ENCODE measurements around the gene KRTAP10-9.
"Not testable (repeated sequence)": the region's sequence is repeated elsewhere in the genome, so short reads cannot be mapped to it uniquely, and the experiment has no call there.

The KRTAP10-9 gene

GRCh38 chr21:44580231-44580821 is 46.6 kb upstream of the KRTAP10-9 start, which contains the start of gene KRTAP10-5:
TSS of gene KRTAP10-5 (minus strand) at chr21:44580604. CDS start at chr21:44580578, 26 bp downstream.
- POLR2A ChIA-PET; H3K9me3 ChIP-seq (ENCODE audit: control insufficient read depth, insufficient read depth, low read depth, low read length); H3K27ac ChIP-seq (ENCODE audit: extremely low read depth, low read depth, low read length); H3K36me3 ChIP-seq (ENCODE audit: control insufficient read depth in 2 of 2, insufficient read depth in 1 of 2, low read length in 2 of 2); H3K4me3 ChIP-seq (ENCODE audit: low read depth, low read length); H3K4me1 ChIP-seq (ENCODE audit: control insufficient read depth, insufficient read depth, low read length): not testable (repeated sequence)
- peak; percentile 76 for TF ChIP-seq ZIC2 (tag by site-specific recombination; IDR thresholded peaks at IDR 0.05)
- CTCF ChIA-PET = interaction anchor here (0.6 to 1.1 kb wide), 2 partner anchors 213 to 549 kb away, joined by 4 to 5 read pairs; no protein-coding TSS in a partner anchor

GRCh38 chr21:44581158-44581557 is 45.7 kb upstream of the KRTAP10-9 start:
- POLR2A ChIA-PET = interaction anchor here (0.5 kb wide), 1 partner anchor 8 kb away, joined by 3 read pairs; no protein-coding TSS in a partner anchor
- CTCF ChIA-PET = interaction anchor here (1.1 kb wide), 1 partner anchor 212 kb away, joined by 4 read pairs; no protein-coding TSS in a partner anchor
- Histone ChIP-seq H3K4me1 (ENCODE audit: control insufficient read depth, insufficient read depth, low read length) (no peaks in the 10 kb centered on the region), H3K27ac (ENCODE audit: extremely low read depth, low read depth, low read length) (no peak overlapping the region), H3K9me3 (ENCODE audit: control insufficient read depth, insufficient read depth, low read depth, low read length) (peaks cover 2% of the 10 kb centered on the region; the same call in 1 of the 2 replicates), H3K36me3 (ENCODE audit: control insufficient read depth in 2 of 2, insufficient read depth in 1 of 2, low read length in 2 of 2) (no peaks in the 10 kb centered on the region), H3K4me3 (ENCODE audit: low read depth, low read length) (no peak overlapping the region)
- TF ChIP-seq SETDB1 (IDR thresholded peaks at IDR 0.05; ENCODE audit: insufficient read length, low read length) = peak; percentile 46
- no peak for TF ChIP-seq ZNF2 (tag by site-specific recombination; IDR thresholded peaks at IDR 0.05)
- no peak for TF ChIP-seq MEIS1 (CRISPR knock-in tag; IDR thresholded peaks at IDR 0.05; ENCODE audit: borderline replicate concordance)
- TF ChIP-seq ZNF510 (tag by site-specific recombination; IDR thresholded peaks at IDR 0.05; ENCODE audit: insufficient replicate concordance) = peak; percentile 15
- TF ChIP-seq ZNF639 (tag by site-specific recombination; IDR thresholded peaks at IDR 0.05) = no peak

- H3K36me3 ChIP-seq (ENCODE audit: control insufficient read depth in 2 of 2, insufficient read depth in 1 of 2, low read length in 2 of 2) = no peaks in the 10 kb centered on the region
- peaks cover 2% of the 10 kb centered on the region; the same call in 1 of the 2 replicates for H3K9me3 ChIP-seq (ENCODE audit: control insufficient read depth, insufficient read depth, low read depth, low read length)
- no peaks in the 10 kb centered on the region for H3K4me1 ChIP-seq (ENCODE audit: control insufficient read depth, insufficient read depth, low read length)
- CTCF ChIA-PET = no interaction called here
- TF ChIP-seq ATF2 (tag by site-specific recombination; IDR thresholded peaks at IDR 0.05; ENCODE audit: low read depth) (0 out of 2 replicates have a peak, but pooled peaks have one; percentile 16), ZNF629 (tag by site-specific recombination; IDR thresholded peaks at IDR 0.05) (no peak)
- H3K27ac ChIP-seq (ENCODE audit: extremely low read depth, low read depth, low read length) = no peak overlapping the region
- no peak overlapping the region for H3K4me3 ChIP-seq (ENCODE audit: low read depth, low read length)
- POLR2A ChIA-PET = no interaction called here
Measured at GRCh38 chr21:44582055-44582454, 44.8 kb upstream of the KRTAP10-9 start.

GRCh38 chr21:44583089-44583799 is 43.6 kb upstream of the KRTAP10-9 start:
- Histone ChIP-seq H3K27ac (ENCODE audit: extremely low read depth, low read depth, low read length) (no peak overlapping the region), H3K4me3 (ENCODE audit: low read depth, low read length) (no peak overlapping the region), H3K4me1 (ENCODE audit: control insufficient read depth, insufficient read depth, low read length) (no peaks in the 10 kb centered on the region), H3K36me3 (ENCODE audit: control insufficient read depth in 2 of 2, insufficient read depth in 1 of 2, low read length in 2 of 2) (no peaks in the 10 kb centered on the region), H3K9me3 (ENCODE audit: control insufficient read depth, insufficient read depth, low read depth, low read length) (peaks cover 2% of the 10 kb centered on the region; the same call in 1 of the 2 replicates)
- TF ChIP-seq WT1 (tag by site-specific recombination; IDR thresholded peaks at IDR 0.05) = peak; percentile 48
- TF ChIP-seq GLIS1 (tag by site-specific recombination; IDR thresholded peaks at IDR 0.05) = peak; percentile 74
- no peak for TF ChIP-seq ZNF792 (tag by site-specific recombination; IDR thresholded peaks at IDR 0.05)
- TF ChIP-seq SP7 (tag by site-specific recombination; IDR thresholded peaks at IDR 0.05) = peak; percentile 91
- 0 out of 2 replicates have a peak, but pooled peaks have one; percentile 18 for TF ChIP-seq ZSCAN4 (tag by site-specific recombination; IDR thresholded peaks at IDR 0.05)
- CTCF ChIA-PET = interaction anchor here (1.7 kb wide), 1 partner anchor 13 kb away, joined by 7 read pairs; no protein-coding TSS in a partner anchor
- POLR2A ChIA-PET = no interaction called here

Data from HEK293 (cell line).